Immature natural killer cell (primary cell): Measurements from ENCODE around the gene NFATC1. TPM values are rescaled to one million over a fixed set of nuclear protein-coding genes. Genes with fewer than 3 reads are reported as not detected.
"Not testable (repeated sequence)": the region's sequence is repeated elsewhere in the genome, so short reads cannot be mapped to it uniquely, and the experiment has no call there.

Experiments
- DNase-seq, 3 donors: peaks; one replicate each; pipeline ENCODE4 v3.0.0; 2022; ENCODE audit warnings: mixed read lengths in 1 of 3
- H3K27ac Mint-ChIP-seq, 6 donors: one replicate each; pipeline ENCODE4 v1.8.0; 2020; ENCODE audit warnings: mixed read lengths in 6 of 6, mild to moderate bottlenecking in 5 of 6, inconsistent platforms in 4 of 6, moderate library complexity in 3 of 6
- H3K27me3 Mint-ChIP-seq, 3 donors: one replicate each; pipeline ENCODE4 v1.8.0; 2020 to 2021; ENCODE audit warnings: low read depth in 3 of 3, mild to moderate bottlenecking in 3 of 3, mixed read lengths in 3 of 3, moderate library complexity in 3 of 3, inconsistent platforms in 1 of 3
- H3K36me3 Mint-ChIP-seq, 3 donors: one replicate each; pipeline ENCODE4 v1.8.0; 2020; ENCODE audit warnings: mixed read lengths in 3 of 3, inconsistent platforms in 2 of 3, mild to moderate bottlenecking in 2 of 3
- H3K4me1 Mint-ChIP-seq, 2 donors: one replicate each; pipeline ENCODE4 v1.8.0; 2020; ENCODE audit warnings: inconsistent platforms in 2 of 2, mild to moderate bottlenecking in 2 of 2, mixed read lengths in 2 of 2, moderate library complexity in 1 of 2
- H3K4me3 Mint-ChIP-seq, 5 donors: one replicate each; pipeline ENCODE4 v1.8.0; 2020; ENCODE audit warnings: mild to moderate bottlenecking in 5 of 5, mixed read lengths in 5 of 5, inconsistent platforms in 3 of 5, moderate library complexity in 3 of 5
- H3K9me3 Mint-ChIP-seq, 6 donors: one replicate each; pipeline ENCODE4 v1.8.0; 2020; ENCODE audit warnings: mild to moderate bottlenecking in 6 of 6, mixed read lengths in 6 of 6, inconsistent platforms in 4 of 6, moderate library complexity in 3 of 6
- polyA plus RNA-seq, 3 donors: library from polyadenylated mRNA; unstranded; fragments of 300-500 nt; fragmentation: Illumina TruSeq; gene quantifications; one replicate each; pipeline ENCODE4 v1.2.3, GENCODE V29; 2021

NFATC1 gene
- polyA plus RNA-seq, 3 donors from 2014 or later = 3.1 to 17.6 (median 8.9) TPM

GRCh38 chr18:79496237-79496977, 100.7 kb downstream of the NFATC1 start:
- DNase-seq = no peak
- no peak overlapping the region for H3K4me3 Mint-ChIP-seq
- peaks cover 2 to 6% of the 10 kb centered on the region in 2 donors for H3K4me1 Mint-ChIP-seq
- peaks cover 11 to 31% (median 26%) of the 10 kb centered on the region in 6 donors for H3K9me3 Mint-ChIP-seq
- H3K27ac Mint-ChIP-seq = no peak overlapping the region
- peaks cover 2 to 4% (median 3%) of the 10 kb centered on the region in 3 donors for H3K27me3 Mint-ChIP-seq
- peaks cover 36 to 48% (median 42%) of the 10 kb centered on the region in 3 donors for H3K36me3 Mint-ChIP-seq

GRCh38 chr18:79496978-79497637, 101.4 kb downstream of the NFATC1 start:
- Mint-ChIP-seq H3K4me1 (peaks cover 2 to 6% of the 10 kb centered on the region in 2 donors), H3K9me3 (peaks cover 11 to 31% (median 26%) of the 10 kb centered on the region in 6 donors), H3K36me3 (peaks cover 36 to 48% (median 42%) of the 10 kb centered on the region in 3 donors), H3K4me3 (no peak overlapping the region), H3K27me3 (peaks cover 2 to 4% (median 3%) of the 10 kb centered on the region in 3 donors), H3K27ac (peak overlapping the region in 1 of 6 donors; percentile 61)
- DNase-seq = no peak

GRCh38 chr18:79497638-79498081, 101.9 kb downstream of the NFATC1 start:
- H3K36me3 Mint-ChIP-seq = peaks cover 36 to 48% (median 42%) of the 10 kb centered on the region in 3 donors
- H3K27me3 Mint-ChIP-seq = peaks cover 2 to 4% (median 3%) of the 10 kb centered on the region in 3 donors
- no peak overlapping the region for H3K27ac Mint-ChIP-seq
- no peak overlapping the region for H3K4me3 Mint-ChIP-seq
- H3K4me1 Mint-ChIP-seq = peaks cover 0 to 6% of the 10 kb centered on the region in 2 donors
- peaks cover 11 to 31% (median 26%) of the 10 kb centered on the region in 6 donors for H3K9me3 Mint-ChIP-seq
- DNase-seq = no peak

- Mint-ChIP-seq H3K4me3 (no peak overlapping the region), H3K27ac (no peak overlapping the region), H3K4me1 (peaks cover 0 to 6% of the 10 kb centered on the region in 2 donors), H3K36me3 (peaks cover 36 to 48% (median 42%) of the 10 kb centered on the region in 3 donors), H3K27me3 (peaks cover 2 to 4% (median 3%) of the 10 kb centered on the region in 3 donors), H3K9me3 (peaks cover 11 to 31% (median 26%) of the 10 kb centered on the region in 6 donors)
- DNase-seq = no peak
Observed at GRCh38 chr18:79498662-79499061, 102.9 kb downstream of the NFATC1 start.

- Mint-ChIP-seq H3K4me1 (peaks cover 10 to 12% of the 10 kb centered on the region in 2 donors), H3K4me3 (no peak overlapping the region), H3K9me3 (peaks cover 9 to 31% (median 26%) of the 10 kb centered on the region in 6 donors), H3K27ac (no peak overlapping the region), H3K27me3 (peaks cover 1 to 3% (median 2%) of the 10 kb centered on the region in 3 donors), H3K36me3 (peaks cover 30 to 42% (median 33%) of the 10 kb centered on the region in 3 donors)
- DNase-seq = no peak
Observed at GRCh38 chr18:79501006-79501405, 105.3 kb downstream of the NFATC1 start.

- H3K27me3 Mint-ChIP-seq = peaks cover 0 to 7% (median 2%) of the 10 kb centered on the region in 3 donors
- H3K9me3 Mint-ChIP-seq = peaks cover 8 to 27% (median 22%) of the 10 kb centered on the region in 6 donors
- no peak for DNase-seq
- peaks cover 28 to 30% of the 10 kb centered on the region in 2 donors for H3K4me1 Mint-ChIP-seq
- H3K4me3 Mint-ChIP-seq = no peak overlapping the region
- peak overlapping the region in 1 of 6 donors; percentile 53 for H3K27ac Mint-ChIP-seq
- H3K36me3 Mint-ChIP-seq = peaks cover 18 to 27% (median 25%) of the 10 kb centered on the region in 3 donors
Observed at GRCh38 chr18:79502782-79503181, 107.1 kb downstream of the NFATC1 start.

- peaks cover 12 to 23% (median 19%) of the 10 kb centered on the region in 3 donors for H3K36me3 Mint-ChIP-seq
- H3K4me1 Mint-ChIP-seq = peaks cover 34 to 36% of the 10 kb centered on the region in 2 donors
- peaks cover 7 to 20% (median 16%) of the 10 kb centered on the region in 6 donors for H3K9me3 Mint-ChIP-seq
- DNase-seq = no peak
- peaks cover 0 to 9% (median 2%) of the 10 kb centered on the region in 3 donors for H3K27me3 Mint-ChIP-seq
- H3K27ac Mint-ChIP-seq = no peak overlapping the region
- H3K4me3 Mint-ChIP-seq = no peak overlapping the region
Observed at GRCh38 chr18:79503406-79503805, 107.7 kb downstream of the NFATC1 start.

GRCh38 chr18:79504034-79504433, 108.3 kb downstream of the NFATC1 start:
- Mint-ChIP-seq H3K36me3 (peaks cover 7 to 19% (median 12%) of the 10 kb centered on the region in 3 donors), H3K4me3 (peak overlapping the region in 1 of 5 donors; percentile 12), H3K27me3 (peaks cover 0 to 10% (median 4%) of the 10 kb centered on the region in 3 donors), H3K4me1 (peaks cover 40 to 41% of the 10 kb centered on the region in 2 donors), H3K9me3 (peaks cover 4 to 14% (median 9%) of the 10 kb centered on the region in 6 donors), H3K27ac (peak overlapping the region in 5 of 6 donors; percentile 5 to 63 (median 17))
- DNase-seq = no peak

GRCh38 chr18:79504495-79504894, 108.8 kb downstream of the NFATC1 start:
- DNase-seq, H3K9me3 Mint-ChIP-seq, H3K27me3 Mint-ChIP-seq: not testable (repeated sequence)
- Mint-ChIP-seq H3K36me3 (peaks cover 3 to 14% (median 9%) of the 10 kb centered on the region in 3 donors), H3K4me1 (peaks cover 41 to 44% of the 10 kb centered on the region in 2 donors), H3K27ac (peak overlapping the region in 5 of 6 donors; percentile 5 to 63 (median 17)), H3K4me3 (peak overlapping the region in 1 of 5 donors; percentile 12)

- Mint-ChIP-seq H3K4me3 (peak overlapping the region in 1 of 5 donors; percentile 71), H3K36me3 (peaks cover 0 to 14% (median 10%) of the 10 kb centered on the region in 3 donors), H3K4me1 (peaks cover 48% of the 10 kb centered on the region in 2 donors), H3K27ac (peak overlapping the region in 4 of 6 donors; percentile 40 to 94 (median 88))
- DNase-seq, H3K9me3 Mint-ChIP-seq, H3K27me3 Mint-ChIP-seq: not testable (repeated sequence)
Observed at GRCh38 chr18:79505465-79505864, 109.7 kb downstream of the NFATC1 start.

- Mint-ChIP-seq H3K36me3 (peaks cover 0 to 13% (median 8%) of the 10 kb centered on the region in 3 donors), H3K9me3 (no peaks in the 10 kb centered on the region), H3K4me3 (peak overlapping the region; percentile 71 to 82 (median 72)), H3K4me1 (peaks cover 48% of the 10 kb centered on the region in 2 donors), H3K27me3 (peaks cover 0 to 10% (median 2%) of the 10 kb centered on the region in 3 donors), H3K27ac (peak overlapping the region; percentile 80 to 94 (median 88))
- DNase-seq = peak; percentile 22 to 30 (median 24)
Observed at GRCh38 chr18:79506191-79507075, 110.7 kb downstream of the NFATC1 start.

- H3K36me3 Mint-ChIP-seq = peaks cover 0 to 13% (median 8%) of the 10 kb centered on the region in 3 donors
- peak in 1 of 3 donors; percentile 46 for DNase-seq
- peak overlapping the region; percentile 71 to 82 (median 72) for H3K4me3 Mint-ChIP-seq
- H3K27ac Mint-ChIP-seq = peak overlapping the region; percentile 80 to 94 (median 88)
- peaks cover 48% of the 10 kb centered on the region in 2 donors for H3K4me1 Mint-ChIP-seq
- no peaks in the 10 kb centered on the region for H3K9me3 Mint-ChIP-seq
- H3K27me3 Mint-ChIP-seq = peaks cover 0 to 10% (median 2%) of the 10 kb centered on the region in 3 donors
Observed at GRCh38 chr18:79507076-79507545, 111.4 kb downstream of the NFATC1 start.
